Large intestine (tissue), 3 donors: ENCODE measurements around the gene CDIPT. TPM values are rescaled to one million over a fixed set of nuclear protein-coding genes. Genes with fewer than 3 reads are reported as not detected.
A peak's percentile ranks its signal among the peaks of the same experiment; 100 is the strongest.

Experiments
- DNase-seq, 2 donors: peaks; one replicate each; pipeline versions ENCODE4 v3.0.0 to v3.0.0-alpha.2; 2013
- H3K27ac ChIP-seq: one replicate; pipeline ENCODE4 v1.5.1; 2013; ENCODE audit warnings: low read length
- H3K27me3 ChIP-seq: 2 replicates; pipeline ENCODE4 v1.6.1; 2013; ENCODE audit warnings: low read length; ENCODE audit not compliant: control insufficient read depth, insufficient read depth
- H3K36me3 ChIP-seq: 2 replicates; pipeline ENCODE4 v1.6.1; 2013; ENCODE audit warnings: low read length; ENCODE audit not compliant: control insufficient read depth, insufficient read depth
- H3K4me1 ChIP-seq: one replicate; pipeline ENCODE4 v1.6.1; 2013; ENCODE audit warnings: low read length; ENCODE audit not compliant: control insufficient read depth, insufficient read depth
- H3K4me3 ChIP-seq: one replicate; pipeline ENCODE4 v1.5.1; 2013; ENCODE audit warnings: low read length
- H3K9me3 ChIP-seq: one replicate; pipeline ENCODE4 v1.6.1; 2013; ENCODE audit warnings: mild to moderate bottlenecking, low read depth, low read length, moderate library complexity; ENCODE audit not compliant: control insufficient read depth
- WGBS: methylation state at CpG from one replicate; pipeline ENCODE4 v1.1.5; 2013; ENCODE audit warnings: low lambda C conversion rate; ENCODE audit not compliant: insufficient coverage; 5-methylcytosine and 5-hydroxymethylcytosine counted together
- polyA plus RNA-seq: library from polyadenylated mRNA; unstranded; fragments of 120-200 nt; gene quantifications from one replicate; pipeline ENCODE4 v1.2.1, GENCODE V29; 2013

The CDIPT gene
- polyA plus RNA-seq, 1 donor: 68.7 TPM

GRCh38 chr16:29820271-29820701 is 42.7 kb downstream of the CDIPT start, which contains the start of gene MVP:
Gene MVP (plus strand): TSS chr16:29820462. CDS start chr16:29830550, 10,088 bp downstream.
- Histone ChIP-seq H3K4me3 (peak within 1 kb of the TSS; percentile 65), H3K27me3 (no peaks in the 10 kb centered on the region), H3K36me3 (peaks cover 19% of the 10 kb centered on the region), H3K4me1 (peaks cover 58% of the 10 kb centered on the region), H3K9me3 (no peaks in the 10 kb centered on the region), H3K27ac (peak within 1 kb of the TSS; percentile 94)
- peak in 1 of 2 donors; percentile 79 for DNase-seq
- no CpG with 5 or more reads among the region's 4 CpGs for WGBS

DNA sequence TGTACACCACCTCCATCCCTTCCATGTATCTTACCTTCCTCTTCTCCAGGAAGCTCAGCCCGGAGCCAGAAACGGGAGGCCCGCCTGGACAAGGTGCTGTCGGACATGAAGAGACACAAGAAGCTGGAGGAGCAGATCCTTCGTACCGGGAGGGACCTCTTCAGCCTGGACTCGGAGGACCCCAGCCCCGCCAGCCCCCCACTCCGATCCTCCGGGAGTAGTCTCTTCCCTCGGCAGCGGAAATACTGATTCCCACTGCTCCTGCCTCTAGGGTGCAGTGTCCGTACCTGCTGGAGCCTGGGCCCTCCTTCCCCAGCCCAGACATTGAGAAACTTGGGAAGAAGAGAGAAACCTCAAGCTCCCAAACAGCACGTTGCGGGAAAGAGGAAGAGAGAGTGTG is 43.5 kb downstream of the CDIPT start:
- WGBS: no CpG with 5 or more reads among the region's 15 CpGs
- Histone ChIP-seq H3K27me3 (no peaks in the 10 kb centered on the region), H3K4me3 (peak overlapping the region; percentile 65), H3K9me3 (no peaks in the 10 kb centered on the region), H3K36me3 (peaks cover 19% of the 10 kb centered on the region), H3K27ac (peak overlapping the region; percentile 94), H3K4me1 (peaks cover 54% of the 10 kb centered on the region)
- peak in 1 of 2 donors; percentile 40 for DNase-seq

- no peak overlapping the region for H3K27ac ChIP-seq
- WGBS: 100% methylated on average over 1 of the region's 4 CpGs
- H3K9me3 ChIP-seq: no peaks in the 10 kb centered on the region
- peaks cover 19% of the 10 kb centered on the region for H3K36me3 ChIP-seq
- H3K4me3 ChIP-seq: no peak overlapping the region
- peaks cover 4% of the 10 kb centered on the region for H3K27me3 ChIP-seq
- peaks cover 40% of the 10 kb centered on the region for H3K4me1 ChIP-seq
- no peak for DNase-seq
Observed at GRCh38 chr16:29818082-29818481, 44.9 kb downstream of the CDIPT start.

- no CpG with 5 or more reads among the region's 37 CpGs for WGBS
- peaks cover 14% of the 10 kb centered on the region for H3K27me3 ChIP-seq
- H3K27ac ChIP-seq: peak overlapping the region; percentile 91
- H3K4me3 ChIP-seq: peak overlapping the region; percentile 83
- no peaks in the 10 kb centered on the region for H3K9me3 ChIP-seq
- peaks cover 19% of the 10 kb centered on the region for H3K36me3 ChIP-seq
- peak in 1 of 2 donors; percentile 75 for DNase-seq
- H3K4me1 ChIP-seq: peaks cover 38% of the 10 kb centered on the region
Observed at GRCh38 chr16:29816694-29817441, 46.2 kb downstream of the CDIPT start.

DNA sequence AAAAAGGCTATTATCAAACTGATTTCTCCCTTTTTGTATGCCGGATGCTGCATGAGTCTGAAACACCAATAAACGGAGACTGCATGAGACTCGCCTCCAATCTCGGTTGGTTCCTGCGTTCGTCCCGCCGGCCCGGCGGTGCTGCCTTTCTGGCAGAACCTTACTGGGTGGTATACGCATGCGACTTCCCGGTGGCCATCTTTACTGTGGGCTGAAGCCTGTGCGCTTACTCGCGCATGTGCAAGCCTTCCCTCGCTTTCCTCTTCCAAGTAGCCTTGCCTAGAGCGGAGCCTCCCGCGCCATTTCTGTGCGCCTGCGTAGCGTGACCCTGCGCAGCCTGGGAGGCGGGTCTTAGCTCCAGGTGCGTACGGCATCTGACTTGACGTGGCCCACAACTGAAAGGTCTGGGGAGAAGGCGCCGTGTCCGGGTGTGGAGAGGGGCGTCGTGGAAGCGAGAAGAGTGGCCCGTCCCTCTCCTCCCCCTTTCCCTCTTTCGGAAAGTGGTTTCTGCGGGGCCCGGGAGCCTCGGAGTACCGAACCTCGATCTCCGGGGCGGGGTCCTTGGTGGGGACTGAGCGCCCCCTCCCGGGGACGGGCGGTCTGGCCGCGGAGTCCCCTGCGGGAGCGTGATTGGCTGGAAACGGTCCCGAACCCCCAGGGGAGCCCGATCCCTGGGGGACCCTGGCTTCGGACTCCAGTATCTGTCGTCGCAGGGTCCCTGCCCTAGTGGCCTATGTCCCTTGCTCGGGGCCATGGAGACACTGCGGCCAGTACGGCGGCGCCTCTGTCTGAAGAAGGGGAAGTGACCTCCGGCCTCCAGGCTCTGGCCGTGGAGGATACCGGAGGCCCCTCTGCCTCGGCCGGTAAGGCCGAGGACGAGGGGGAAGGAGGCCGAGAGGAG is 47.0 kb downstream of the CDIPT start, which contains the start of gene PAGR1:
TSS of gene PAGR1 (plus strand) at position 360 of the 901 bp plus-strand sequence. CDS start at position 734, 374 bp downstream.
- Histone ChIP-seq H3K4me3 (peak within 1 kb of the TSS; percentile 83), H3K4me1 (peaks cover 36% of the 10 kb centered on the region)
- no CpG with 5 or more reads among the region's 70 CpGs for WGBS

GRCh38 chr16:29815032-29815721 is 47.8 kb downstream of the CDIPT start:
- H3K4me1 ChIP-seq: peaks cover 44% of the 10 kb centered on the region
- H3K27me3 ChIP-seq: peaks cover 14% of the 10 kb centered on the region
- peak in 1 of 2 donors; percentile 17 for DNase-seq
- peak overlapping the region; percentile 83 for H3K4me3 ChIP-seq
- H3K9me3 ChIP-seq: no peaks in the 10 kb centered on the region
- peak overlapping the region; percentile 91 for H3K27ac ChIP-seq
- 41% methylated on average over 4 of the region's 39 CpGs for WGBS
- peaks cover 23% of the 10 kb centered on the region for H3K36me3 ChIP-seq

More for the DNA sequence above, 47.0 kb downstream of the CDIPT start, which contains the start of gene PAGR1:
- peaks cover 19% of the 10 kb centered on the region for H3K36me3 ChIP-seq
- no peaks in the 10 kb centered on the region for H3K9me3 ChIP-seq
- H3K27ac ChIP-seq: peak within 1 kb of the TSS; percentile 91
- DNase-seq: peak; percentile 99 to 100
- peaks cover 14% of the 10 kb centered on the region for H3K27me3 ChIP-seq

- no peak for DNase-seq
- Histone ChIP-seq H3K4me3 (no peak overlapping the region), H3K36me3 (peaks cover 27% of the 10 kb centered on the region), H3K27ac (no peak overlapping the region), H3K4me1 (peaks cover 44% of the 10 kb centered on the region), H3K27me3 (peaks cover 14% of the 10 kb centered on the region), H3K9me3 (no peaks in the 10 kb centered on the region)
- WGBS: no CpG with 5 or more reads among the region's 5 CpGs
Observed at GRCh38 chr16:29814592-29814991, 48.4 kb downstream of the CDIPT start.

GRCh38 chr16:29813644-29814562 is 49.1 kb downstream of the CDIPT start:
- no peak overlapping the region for H3K27ac ChIP-seq
- H3K4me1 ChIP-seq: peaks cover 47% of the 10 kb centered on the region
- peaks cover 27% of the 10 kb centered on the region for H3K36me3 ChIP-seq
- peaks cover 14% of the 10 kb centered on the region for H3K27me3 ChIP-seq
- H3K9me3 ChIP-seq: no peaks in the 10 kb centered on the region
- DNase-seq: no peak
- H3K4me3 ChIP-seq: no peak overlapping the region
- 100% methylated on average over 2 of the region's 24 CpGs for WGBS
